Measurements from ENCODE around the gene MTMR3. TPM values are rescaled to one million over a fixed set of nuclear protein-coding genes. Genes with fewer than 3 reads are reported as not detected.

Gene MTMR3
- total and polyA plus RNA-seq, 4 donors = 13.6 to 86.0 (median 41.3) TPM

- H3K9me3 ChIP-seq (ENCODE audit: control insufficient read depth in 4 of 4, insufficient read depth in 3 of 4, low read length in 3 of 4) = no peaks in the 10 kb centered on the region
- no peaks in the 10 kb centered on the region for H3K27me3 ChIP-seq (ENCODE audit: control insufficient read depth in 3 of 3, insufficient read depth in 3 of 3, low read length in 2 of 3)
- peaks cover 23 to 54% (median 29%) of the 10 kb centered on the region in 4 donors for H3K36me3 ChIP-seq (ENCODE audit: control insufficient read depth in 4 of 4, insufficient read depth in 4 of 4, low read length in 4 of 4)
- no peak overlapping the region for H3K27ac ChIP-seq (ENCODE audit: low read depth in 1 of 2, low read length in 1 of 2)
- WGBS, 2 donors = 84 to 88% methylated on average over 2 of the region's 2 CpGs
- no peak for TF ChIP-seq CTCF (IDR thresholded peaks at IDR 0.05; ENCODE audit: control extremely low read depth, extremely low read depth)
- H3K4me1 ChIP-seq (ENCODE audit: control insufficient read depth in 5 of 5, insufficient read depth in 5 of 5, low read length in 5 of 5) = peaks cover 0 to 3% (median 0%) of the 10 kb centered on the region in 5 donors
- no peak overlapping the region for H3K9ac ChIP-seq (ENCODE audit: insufficient read depth in 1 of 2, low read length in 2 of 2)
- ATAC-seq (ENCODE audit: insufficient read depth, low FRiP score) = no peak
- DNase-seq = no peak
- H3K4me3 ChIP-seq = no peak overlapping the region
These were observed 125.4 kb downstream of the MTMR3 start for GRCh38 chr22:30008401-30008800.

GRCh38 chr22:30009478-30009877 lies 126.5 kb downstream of the MTMR3 start:
- Histone ChIP-seq H3K9ac (ENCODE audit: insufficient read depth in 1 of 2, low read length in 2 of 2) (no peak overlapping the region), H3K4me1 (ENCODE audit: control insufficient read depth in 5 of 5, insufficient read depth in 5 of 5, low read length in 5 of 5) (peaks cover 0 to 3% (median 0%) of the 10 kb centered on the region in 5 donors), H3K27me3 (ENCODE audit: control insufficient read depth in 3 of 3, insufficient read depth in 3 of 3, low read length in 2 of 3) (no peaks in the 10 kb centered on the region), H3K27ac (ENCODE audit: low read depth in 1 of 2, low read length in 1 of 2) (no peak overlapping the region), H3K4me3 (no peak overlapping the region), H3K36me3 (ENCODE audit: control insufficient read depth in 4 of 4, insufficient read depth in 4 of 4, low read length in 4 of 4) (peaks cover 26 to 60% (median 36%) of the 10 kb centered on the region in 4 donors), H3K9me3 (ENCODE audit: control insufficient read depth in 4 of 4, insufficient read depth in 3 of 4, low read length in 3 of 4) (no peaks in the 10 kb centered on the region)
- ATAC-seq (ENCODE audit: insufficient read depth, low FRiP score) (no peak), DNase-seq (no peak)
- TF ChIP-seq CTCF (IDR thresholded peaks at IDR 0.05; ENCODE audit: control extremely low read depth, extremely low read depth) = no peak

DNA sequence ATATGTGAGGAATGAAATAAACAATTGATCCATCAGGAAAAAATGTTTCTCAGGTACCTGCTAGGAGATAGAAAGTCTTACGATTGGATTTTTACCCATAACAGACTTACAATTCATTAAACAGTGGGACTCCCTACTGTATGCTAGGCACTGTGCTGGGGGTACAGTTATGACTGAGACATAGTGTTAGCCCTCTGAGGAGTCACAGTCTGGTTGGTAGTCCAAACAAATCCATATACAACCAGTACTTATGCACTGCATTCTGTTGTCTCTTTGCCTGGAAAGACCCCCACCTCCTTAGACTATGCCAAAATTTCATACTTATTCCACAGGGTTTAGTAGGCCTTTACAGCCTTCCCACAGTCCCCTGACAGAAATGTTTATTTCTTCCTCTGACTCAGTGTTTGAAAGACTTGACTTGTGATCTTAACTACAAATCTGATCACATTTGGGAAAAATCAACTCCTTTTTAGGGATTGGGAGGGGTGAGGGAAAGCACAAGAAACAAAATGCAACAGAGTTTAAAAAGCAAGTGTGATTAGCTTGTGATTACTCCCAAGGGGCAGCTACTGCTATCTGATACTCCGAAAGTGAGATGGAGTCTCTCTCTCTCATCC lies 127.9 kb downstream of the MTMR3 start:
- TF ChIP-seq CTCF (IDR thresholded peaks at IDR 0.05; ENCODE audit: control extremely low read depth, extremely low read depth) = no peak
- 53 to 62% methylated on average over 2 of the region's 2 CpGs for WGBS, 2 donors

DNA sequence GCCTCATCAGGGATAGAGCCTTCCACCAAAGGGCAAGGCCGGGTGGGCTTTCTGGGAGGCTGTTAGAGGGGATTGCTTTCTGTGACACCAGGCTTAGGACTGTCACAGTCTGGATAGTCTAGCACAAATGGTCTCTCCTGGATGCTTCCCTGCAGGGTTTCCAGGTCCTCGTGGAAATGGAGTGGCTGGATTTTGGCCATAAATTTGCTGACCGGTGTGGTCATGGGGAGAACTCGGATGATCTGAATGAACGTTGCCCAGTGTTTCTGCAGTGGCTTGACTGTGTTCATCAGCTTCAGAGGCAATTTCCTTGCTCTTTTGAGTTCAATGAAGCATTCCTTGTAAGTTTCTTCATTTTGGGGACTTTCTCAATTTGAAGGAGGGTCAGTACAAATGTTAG lies 130.2 kb downstream of the MTMR3 start:
- Histone ChIP-seq H3K36me3 (ENCODE audit: control insufficient read depth in 4 of 4, insufficient read depth in 4 of 4, low read length in 4 of 4) (peaks cover 26 to 65% (median 48%) of the 10 kb centered on the region in 4 donors), H3K9ac (ENCODE audit: insufficient read depth in 1 of 2, low read length in 2 of 2) (no peak overlapping the region), H3K4me3 (no peak overlapping the region), H3K27me3 (ENCODE audit: control insufficient read depth in 3 of 3, insufficient read depth in 3 of 3, low read length in 2 of 3) (no peaks in the 10 kb centered on the region), H3K4me1 (ENCODE audit: control insufficient read depth in 5 of 5, insufficient read depth in 5 of 5, low read length in 5 of 5) (no peaks in the 10 kb centered on the region), H3K9me3 (ENCODE audit: control insufficient read depth in 4 of 4, insufficient read depth in 3 of 4, low read length in 3 of 4) (no peaks in the 10 kb centered on the region), H3K27ac (ENCODE audit: low read depth in 1 of 2, low read length in 1 of 2) (no peak overlapping the region)
- ATAC-seq (ENCODE audit: insufficient read depth, low FRiP score) (no peak), DNase-seq (no peak)
- TF ChIP-seq CTCF (IDR thresholded peaks at IDR 0.05; ENCODE audit: control extremely low read depth, extremely low read depth) = no peak
- WGBS, 2 donors = 83 to 91% methylated on average over 5 of the region's 5 CpGs

More for the DNA sequence above, 127.9 kb downstream of the MTMR3 start:
- no peak for ATAC-seq (ENCODE audit: insufficient read depth, low FRiP score)
- Histone ChIP-seq H3K27me3 (ENCODE audit: control insufficient read depth in 3 of 3, insufficient read depth in 3 of 3, low read length in 2 of 3) (no peaks in the 10 kb centered on the region), H3K36me3 (ENCODE audit: control insufficient read depth in 4 of 4, insufficient read depth in 4 of 4, low read length in 4 of 4) (peaks cover 29 to 61% (median 42%) of the 10 kb centered on the region in 4 donors), H3K4me1 (ENCODE audit: control insufficient read depth in 5 of 5, insufficient read depth in 5 of 5, low read length in 5 of 5) (no peaks in the 10 kb centered on the region), H3K9ac (ENCODE audit: insufficient read depth in 1 of 2, low read length in 2 of 2) (no peak overlapping the region), H3K4me3 (no peak overlapping the region), H3K27ac (ENCODE audit: low read depth in 1 of 2, low read length in 1 of 2) (no peak overlapping the region), H3K9me3 (ENCODE audit: control insufficient read depth in 4 of 4, insufficient read depth in 3 of 4, low read length in 3 of 4) (no peaks in the 10 kb centered on the region)
- DNase-seq = no peak
